CD8-positive, alpha-beta memory T cell (primary cell): ENCODE data around the gene IPO8. TPM values are rescaled to one million over a fixed set of nuclear protein-coding genes. Genes with fewer than 3 reads are reported as not detected.

ENCODE experiments used
- CTCF ChIA-PET: fragments of 350-600 bp; sonication (Branson Sonifier 250); formaldehyde crosslinking; loops from one replicate; lab custom pipeline; 2021; ENCODE audit warnings: antibody characterized with exemption; lab: Charles Lee
- POLR2A ChIA-PET: fragments of 350-600 bp; sonication (Branson Sonifier 250); formaldehyde crosslinking; loops from one replicate; lab custom pipeline; 2021; ENCODE audit warnings: antibody characterized with exemption; lab: Charles Lee
- DNase-seq, 5 donors: peaks; one replicate each; pipeline versions ENCODE4 v3.0.0 to v3.0.0-alpha.2; 2020 to 2022; ENCODE audit warnings: mixed read lengths in 1 of 5
- H3K27ac ChIP-seq: one replicate; pipeline ENCODE4 v1.7.0; 2013; ENCODE audit warnings: low read depth, mild to moderate bottlenecking, low read length, moderate library complexity
- H3K27me3 ChIP-seq: 2 replicates; pipeline ENCODE4 v1.7.0; 2013; ENCODE audit warnings: low read length, mild to moderate bottlenecking; ENCODE audit not compliant: insufficient read depth, poor library complexity, severe bottlenecking
- H3K36me3 ChIP-seq: 2 replicates; pipeline ENCODE4 v1.7.0; 2013; ENCODE audit warnings: mild to moderate bottlenecking, low read length, moderate library complexity; ENCODE audit not compliant: insufficient read depth
- H3K4me1 ChIP-seq: 2 replicates; pipeline ENCODE4 v1.7.0; 2013; ENCODE audit warnings: mild to moderate bottlenecking, low read length, moderate library complexity; ENCODE audit not compliant: insufficient read depth
- H3K4me3 ChIP-seq: 2 replicates; pipeline ENCODE4 v1.7.0; 2013; ENCODE audit warnings: mild to moderate bottlenecking, low read length
- H3K9me3 ChIP-seq: 2 replicates; pipeline ENCODE4 v1.7.0; 2013; ENCODE audit warnings: mild to moderate bottlenecking, low read length
- H3K27ac Mint-ChIP-seq, 8 donors: one replicate each; pipeline ENCODE4 v1.8.0; 2020 to 2021; ENCODE audit warnings: mixed read lengths in 8 of 8, mild to moderate bottlenecking in 6 of 8, inconsistent platforms in 3 of 8, moderate library complexity in 3 of 8
- H3K27me3 Mint-ChIP-seq, 2 donors: one replicate each; pipeline ENCODE4 v1.8.0; 2020 to 2021; ENCODE audit warnings: mixed read lengths in 2 of 2, mild to moderate bottlenecking in 1 of 2, moderate library complexity in 1 of 2
- H3K36me3 Mint-ChIP-seq, 3 donors: one replicate each; pipeline ENCODE4 v1.8.0; 2020 to 2021; ENCODE audit warnings: mixed read lengths in 3 of 3, inconsistent platforms in 1 of 3, mild to moderate bottlenecking in 1 of 3
- H3K4me1 Mint-ChIP-seq, 3 donors: one replicate each; pipeline ENCODE4 v1.8.0; 2020 to 2021; ENCODE audit warnings: mixed read lengths in 3 of 3, inconsistent platforms in 1 of 3, mild to moderate bottlenecking in 1 of 3
- H3K4me3 Mint-ChIP-seq, 7 donors: one replicate each; pipeline ENCODE4 v1.8.0; 2020 to 2021; ENCODE audit warnings: mixed read lengths in 7 of 7, mild to moderate bottlenecking in 6 of 7, moderate library complexity in 4 of 7, inconsistent platforms in 2 of 7
- H3K9me3 Mint-ChIP-seq, 5 donors: one replicate each; pipeline ENCODE4 v1.8.0; 2020 to 2022; ENCODE audit warnings: mixed read lengths in 5 of 5, mild to moderate bottlenecking in 3 of 5, moderate library complexity in 2 of 5, inconsistent platforms in 1 of 5
- polyA plus RNA-seq: library from polyadenylated mRNA; unstranded; fragments of 300-500 nt; fragmentation: Illumina TruSeq; gene quantifications from one replicate; pipeline ENCODE4 v1.2.3, GENCODE V29; 2021
- total RNA-seq, 2 experiments: library from RNA; stranded (reverse); gene quantifications; one replicate each; pipeline ENCODE4 v1.2.3, GENCODE V29; 2021

IPO8 gene
- total and polyA plus RNA-seq, 3 experiments from 2014 or later, result 14.8 to 52.9 (median 50.8) TPM

GRCh38 chr12:30696943-30697342 lies 1.3 kb upstream of the IPO8 start:
- Histone ChIP-seq H3K36me3 (no peaks in the 10 kb centered on the region), H3K27ac (no peak overlapping the region), H3K4me3 (no peak overlapping the region), H3K27me3 (no peaks in the 10 kb centered on the region), H3K9me3 (no peaks in the 10 kb centered on the region), H3K4me1 (peaks cover 21% of the 10 kb centered on the region)
- peaks cover 0 to 11% (median 3%) of the 10 kb centered on the region in 3 donors for H3K36me3 Mint-ChIP-seq
- DNase-seq, result no peak
- H3K27me3 Mint-ChIP-seq, result no peaks in the 10 kb centered on the region
- CTCF ChIA-PET, result interaction anchor here (1.2 kb wide), 1 partner anchor 57 kb away, joined by 3 read pairs; no protein-coding TSS in a partner anchor
- H3K9me3 Mint-ChIP-seq, result no peaks in the 10 kb centered on the region
- no peak overlapping the region for H3K27ac Mint-ChIP-seq
- POLR2A ChIA-PET, result no interaction called here
- H3K4me3 Mint-ChIP-seq, result peak overlapping the region in 5 of 7 donors; percentile 4 to 99 (median 42)
- peaks cover 38 to 42% (median 41%) of the 10 kb centered on the region in 3 donors for H3K4me1 Mint-ChIP-seq

GRCh38 chr12:30696486-30696885 lies 817 bp upstream of the IPO8 start:
- H3K9me3 Mint-ChIP-seq, result no peaks in the 10 kb centered on the region
- peak in 1 of 5 donors; percentile 48 for DNase-seq
- no peaks in the 10 kb centered on the region for H3K36me3 ChIP-seq
- H3K27ac Mint-ChIP-seq, result peak overlapping the region in 4 of 8 donors; percentile 84 to 97 (median 91)
- ChIA-PET CTCF (interaction anchor here (0.8 to 1.2 kb wide), 2 partner anchors 57 kb away, joined by 3 read pairs; no protein-coding TSS in a partner anchor), POLR2A (interaction anchor here (1.7 kb wide), 1 partner anchor 57 kb away, joined by 6 read pairs; no protein-coding TSS in a partner anchor)
- H3K9me3 ChIP-seq, result no peaks in the 10 kb centered on the region
- H3K27me3 ChIP-seq, result no peaks in the 10 kb centered on the region
- peaks cover 21% of the 10 kb centered on the region for H3K4me1 ChIP-seq
- H3K4me1 Mint-ChIP-seq, result peaks cover 41 to 46% (median 45%) of the 10 kb centered on the region in 3 donors
- H3K27me3 Mint-ChIP-seq, result no peaks in the 10 kb centered on the region
- peak overlapping the region; percentile 89 for H3K4me3 ChIP-seq
- no peak overlapping the region for H3K27ac ChIP-seq
- peak overlapping the region; percentile 96 to 99 (median 99) for H3K4me3 Mint-ChIP-seq
- H3K36me3 Mint-ChIP-seq, result peaks cover 0 to 11% (median 3%) of the 10 kb centered on the region in 3 donors

DNA sequence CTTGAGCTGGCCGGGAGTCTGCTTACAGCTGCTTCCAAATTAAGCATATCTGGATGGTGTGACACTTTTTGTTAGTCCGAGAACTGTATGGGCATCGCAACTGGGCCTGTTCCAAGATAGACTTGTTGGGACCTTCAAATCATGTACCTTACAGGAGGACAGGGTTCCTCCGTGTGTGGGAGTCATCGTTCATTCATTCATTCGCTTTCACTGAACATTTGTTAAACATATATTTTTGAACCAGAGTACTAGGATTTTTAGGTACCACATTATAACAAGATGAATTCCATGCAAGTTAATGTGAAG lies 387 bp upstream of the IPO8 start:
- no peaks in the 10 kb centered on the region for H3K27me3 ChIP-seq
- H3K27ac ChIP-seq, result peak overlapping the region; percentile 86
- CTCF ChIA-PET, result interaction anchor here (0.6 to 1.4 kb wide), 9 partner anchors 11 to 153 kb away, joined by 3 to 6 read pairs (median 4); no protein-coding TSS in a partner anchor
- POLR2A ChIA-PET, result interaction anchor here (0.7 to 2.0 kb wide), 4 partner anchors 15 to 59 kb away, joined by 6 to 13 read pairs (median 8); partner anchors contain the start of gene CAPRIN2
- H3K4me1 Mint-ChIP-seq, result peaks cover 45 to 50% (median 50%) of the 10 kb centered on the region in 3 donors
- peak overlapping the region; percentile 89 for H3K4me3 ChIP-seq
- H3K36me3 Mint-ChIP-seq, result peaks cover 0 to 11% (median 3%) of the 10 kb centered on the region in 3 donors
- no peak for DNase-seq
- no peaks in the 10 kb centered on the region for H3K27me3 Mint-ChIP-seq
- peak overlapping the region; percentile 84 to 97 (median 96) for H3K27ac Mint-ChIP-seq
- peaks cover 21% of the 10 kb centered on the region for H3K4me1 ChIP-seq
- no peaks in the 10 kb centered on the region for H3K9me3 ChIP-seq
- H3K4me3 Mint-ChIP-seq, result peak overlapping the region; percentile 96 to 99 (median 99)
- H3K9me3 Mint-ChIP-seq, result no peaks in the 10 kb centered on the region
- H3K36me3 ChIP-seq, result no peaks in the 10 kb centered on the region

DNA sequence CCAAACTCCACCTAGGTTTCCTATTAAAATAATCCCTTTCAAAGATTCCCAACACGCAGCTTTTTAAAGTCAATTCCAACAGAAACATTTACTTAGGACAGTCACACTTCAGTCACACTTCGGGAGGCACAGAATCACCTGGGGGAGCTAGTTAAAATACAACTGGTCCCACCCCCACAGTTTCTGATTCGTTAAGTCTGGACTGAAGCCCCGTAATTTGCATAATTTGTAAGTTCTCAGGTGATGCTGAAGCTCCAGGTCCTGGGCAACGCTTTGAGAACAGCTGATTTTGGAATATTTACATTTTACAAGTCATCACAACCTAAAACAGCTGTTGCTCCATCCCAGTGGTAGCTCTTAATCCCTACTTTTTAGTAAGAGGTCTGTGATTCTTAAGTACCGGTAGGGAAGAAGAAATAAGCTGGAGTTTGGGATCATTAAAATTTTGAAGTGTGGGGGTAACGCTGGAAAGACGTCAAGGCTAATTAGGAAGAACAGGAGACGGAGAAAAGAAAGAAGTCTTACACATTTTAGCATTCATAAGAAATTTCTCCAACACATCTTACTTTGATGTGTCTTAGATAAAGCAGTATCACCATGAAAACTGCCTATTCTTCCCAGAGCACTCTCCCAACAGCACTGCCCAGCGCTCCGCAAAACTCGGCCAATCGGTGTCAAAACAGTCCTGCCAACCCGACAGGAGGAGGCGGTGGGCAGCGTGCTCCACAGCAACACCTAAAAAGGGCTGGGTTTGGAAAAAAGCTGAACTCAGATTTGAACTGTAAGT lies 1.1 kb downstream of the IPO8 start:
- CTCF ChIA-PET, result interaction anchor here (0.8 to 1.9 kb wide), 7 partner anchors 9 to 70 kb away, joined by 3 to 8 read pairs (median 4); partner anchors contain the start of gene CAPRIN2

GRCh38 chr12:30692470-30692869 lies 3.2 kb downstream of the IPO8 start:
- Histone ChIP-seq H3K4me1 (peaks cover 21% of the 10 kb centered on the region), H3K36me3 (no peaks in the 10 kb centered on the region), H3K4me3 (no peak overlapping the region), H3K9me3 (no peaks in the 10 kb centered on the region), H3K27me3 (no peaks in the 10 kb centered on the region), H3K27ac (no peak overlapping the region)
- peaks cover 0 to 25% (median 12%) of the 10 kb centered on the region in 3 donors for H3K36me3 Mint-ChIP-seq
- ChIA-PET CTCF (no interaction called here), POLR2A (no interaction called here)
- H3K9me3 Mint-ChIP-seq, result no peaks in the 10 kb centered on the region
- no peaks in the 10 kb centered on the region for H3K27me3 Mint-ChIP-seq
- DNase-seq, result no peak
- H3K27ac Mint-ChIP-seq, result peak overlapping the region in 4 of 8 donors; percentile 1 to 80 (median 30)
- peaks cover 59 to 72% (median 69%) of the 10 kb centered on the region in 3 donors for H3K4me1 Mint-ChIP-seq
- peak overlapping the region in 3 of 7 donors; percentile 2 to 45 (median 9) for H3K4me3 Mint-ChIP-seq

More for the DNA sequence above, 1.1 kb downstream of the IPO8 start:
- Mint-ChIP-seq H3K27me3 (no peaks in the 10 kb centered on the region), H3K9me3 (no peaks in the 10 kb centered on the region), H3K4me1 (peaks cover 51 to 64% (median 56%) of the 10 kb centered on the region in 3 donors), H3K27ac (peak overlapping the region; percentile 76 to 94 (median 88)), H3K36me3 (peaks cover 0 to 16% (median 7%) of the 10 kb centered on the region in 3 donors), H3K4me3 (peak overlapping the region; percentile 96 to 99 (median 99))
- Histone ChIP-seq H3K4me1 (peaks cover 21% of the 10 kb centered on the region), H3K27me3 (no peaks in the 10 kb centered on the region), H3K9me3 (no peaks in the 10 kb centered on the region), H3K4me3 (peak overlapping the region; percentile 89), H3K27ac (peak overlapping the region; percentile 86), H3K36me3 (no peaks in the 10 kb centered on the region)
- POLR2A ChIA-PET, result interaction anchor here (0.7 to 2.0 kb wide), 4 partner anchors 28 to 1314 kb away, joined by 3 to 13 read pairs (median 8); partner anchors contain the start of genes CAPRIN2 and ERGIC2
- DNase-seq, result no peak

- H3K4me1 ChIP-seq, result peaks cover 18% of the 10 kb centered on the region
- ChIA-PET POLR2A (interaction anchor here (0.6 kb wide), 1 partner anchor 56 kb away, joined by 3 read pairs; no protein-coding TSS in a partner anchor), CTCF (no interaction called here)
- no peaks in the 10 kb centered on the region for H3K27me3 Mint-ChIP-seq
- H3K9me3 ChIP-seq, result no peaks in the 10 kb centered on the region
- no peaks in the 10 kb centered on the region for H3K36me3 ChIP-seq
- H3K36me3 Mint-ChIP-seq, result peaks cover 0 to 27% (median 12%) of the 10 kb centered on the region in 3 donors
- no peak for DNase-seq
- H3K9me3 Mint-ChIP-seq, result no peaks in the 10 kb centered on the region
- no peaks in the 10 kb centered on the region for H3K27me3 ChIP-seq
- H3K4me3 Mint-ChIP-seq, result no peak overlapping the region
- no peak overlapping the region for H3K4me3 ChIP-seq
- H3K27ac Mint-ChIP-seq, result peak overlapping the region in 4 of 8 donors; percentile 13 to 57 (median 28)
- H3K4me1 Mint-ChIP-seq, result peaks cover 59 to 75% (median 70%) of the 10 kb centered on the region in 3 donors
- no peak overlapping the region for H3K27ac ChIP-seq
Observed at GRCh38 chr12:30691122-30691879, 4.4 kb downstream of the IPO8 start.

- Mint-ChIP-seq H3K36me3 (peaks cover 0 to 45% (median 18%) of the 10 kb centered on the region in 3 donors), H3K27me3 (no peaks in the 10 kb centered on the region), H3K27ac (peak overlapping the region in 4 of 8 donors; percentile 1 to 58 (median 48)), H3K4me3 (no peak overlapping the region), H3K9me3 (no peaks in the 10 kb centered on the region), H3K4me1 (peaks cover 27 to 41% (median 38%) of the 10 kb centered on the region in 3 donors)
- H3K27ac ChIP-seq, result no peak overlapping the region
- POLR2A ChIA-PET, result no interaction called here
- no peaks in the 10 kb centered on the region for H3K9me3 ChIP-seq
- no peak overlapping the region for H3K4me3 ChIP-seq
- CTCF ChIA-PET, result no interaction called here
- no peak for DNase-seq
- peaks cover 5% of the 10 kb centered on the region for H3K36me3 ChIP-seq
- no peaks in the 10 kb centered on the region for H3K4me1 ChIP-seq
- no peaks in the 10 kb centered on the region for H3K27me3 ChIP-seq
Observed at GRCh38 chr12:30687265-30687986, 8.2 kb downstream of the IPO8 start.
